GM19397 (cell line): ENCODE data around the gene NCCRP1.

Experiments used
- ATAC-seq: cut with Tn5 transposase; IDR thresholded peaks from one replicate; pipeline ENCODE4 v1.9.1; 2021; ENCODE audit warnings: mild to moderate bottlenecking, moderate library complexity; ENCODE audit not compliant: unreplicated experiment

NCCRP1 gene

GRCh38 chr19:39178296-39179006, 18.3 kb upstream of the NCCRP1 start:
- no peak for ATAC-seq

GRCh38 chr19:39179754-39180153, 17.0 kb upstream of the NCCRP1 start:
- ATAC-seq, result no peak

DNA sequence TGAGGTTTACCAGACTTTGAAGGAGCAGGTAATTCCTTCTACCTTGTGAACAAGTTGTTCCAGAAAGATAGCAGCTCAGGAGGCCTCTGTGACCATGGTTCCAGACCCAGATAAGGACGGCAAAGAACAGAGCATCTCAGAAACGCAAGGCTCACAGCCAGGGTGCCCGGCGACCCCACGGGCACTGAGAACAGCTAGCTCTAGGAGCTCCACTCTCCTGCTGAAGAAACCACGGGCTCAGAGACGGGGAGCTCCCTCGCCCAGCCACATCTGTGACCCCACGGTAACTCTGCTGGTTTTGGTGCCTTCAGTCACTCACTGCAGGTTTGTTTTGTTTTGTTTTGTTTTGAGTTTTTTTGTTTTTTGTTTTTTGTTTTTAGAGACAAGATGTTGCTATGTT, 16.0 kb upstream of the NCCRP1 start:
- no peak for ATAC-seq

DNA sequence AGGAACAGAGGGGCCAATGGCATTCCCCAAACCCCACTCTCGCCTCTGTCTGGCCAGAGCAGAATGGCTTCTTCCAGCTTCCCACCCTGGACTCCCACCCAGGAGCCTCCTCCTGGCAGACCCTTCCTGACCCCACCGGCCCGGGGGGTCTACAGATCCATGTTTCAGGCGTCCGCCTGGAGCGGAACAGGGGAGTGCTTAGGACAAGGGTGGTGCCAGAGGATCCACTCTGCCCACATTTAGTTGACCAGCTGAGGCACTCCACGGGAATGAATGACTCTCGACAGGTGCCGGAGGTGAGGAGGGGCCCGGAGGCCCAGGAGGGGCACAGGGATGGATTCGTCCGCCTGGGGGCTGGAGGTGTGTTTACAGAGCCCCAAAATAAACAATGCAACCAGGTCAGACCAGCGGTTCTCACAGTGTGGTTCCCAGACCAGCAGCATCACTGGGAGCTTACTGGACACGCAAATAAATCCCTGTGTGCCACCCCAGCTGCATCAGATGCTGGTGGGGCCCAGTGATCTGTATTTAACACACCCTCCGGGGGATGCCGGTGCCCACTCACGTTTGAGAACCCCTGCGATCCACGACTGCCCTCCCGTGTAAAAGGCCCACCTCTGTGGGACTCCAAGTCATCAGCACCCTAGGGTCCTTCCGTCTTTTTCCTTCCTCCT, 15.1 kb upstream of the NCCRP1 start:
- no peak for ATAC-seq

GRCh38 chr19:39182174-39182505, 14.6 kb upstream of the NCCRP1 start:
- no peak for ATAC-seq

DNA sequence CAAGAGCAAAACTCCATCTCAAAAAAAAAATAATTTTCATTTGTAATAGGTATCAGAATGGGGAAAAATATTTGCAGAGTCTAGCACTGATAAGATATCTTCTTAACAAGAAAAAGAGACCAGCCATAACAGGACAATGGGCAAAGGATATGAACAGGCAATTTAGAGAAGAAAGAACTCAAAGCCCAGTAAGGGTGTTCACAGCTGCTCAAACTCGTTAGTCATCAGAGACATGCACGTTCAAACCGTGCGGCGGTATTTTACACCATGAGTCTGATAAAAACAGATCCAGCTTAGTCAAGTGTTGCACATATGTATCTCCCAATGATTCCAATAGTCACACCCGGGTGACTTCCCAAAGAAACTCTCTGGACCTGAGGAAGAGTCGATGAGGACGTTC, 13.7 kb upstream of the NCCRP1 start:
- no peak for ATAC-seq

GRCh38 chr19:39186391-39186790, 10.4 kb upstream of the NCCRP1 start:
- no peak for ATAC-seq

GRCh38 chr19:39187552-39187943, 9.2 kb upstream of the NCCRP1 start:
- no peak for ATAC-seq

- no peak for ATAC-seq
These were observed 7.8 kb upstream of the NCCRP1 start for GRCh38 chr19:39188960-39189359.

GRCh38 chr19:39190768-39191167, 6.0 kb upstream of the NCCRP1 start:
- ATAC-seq, result no peak

- no peak for ATAC-seq
These were observed 3.9 kb upstream of the NCCRP1 start for GRCh38 chr19:39192846-39193245.

GRCh38 chr19:39193803-39194202, 3.0 kb upstream of the NCCRP1 start:
- ATAC-seq, result no peak

- ATAC-seq, result no peak
These were observed 1.8 kb upstream of the NCCRP1 start for GRCh38 chr19:39194832-39195542.

GRCh38 chr19:39195755-39196154, 1.0 kb upstream of the NCCRP1 start:
- no peak for ATAC-seq

DNA sequence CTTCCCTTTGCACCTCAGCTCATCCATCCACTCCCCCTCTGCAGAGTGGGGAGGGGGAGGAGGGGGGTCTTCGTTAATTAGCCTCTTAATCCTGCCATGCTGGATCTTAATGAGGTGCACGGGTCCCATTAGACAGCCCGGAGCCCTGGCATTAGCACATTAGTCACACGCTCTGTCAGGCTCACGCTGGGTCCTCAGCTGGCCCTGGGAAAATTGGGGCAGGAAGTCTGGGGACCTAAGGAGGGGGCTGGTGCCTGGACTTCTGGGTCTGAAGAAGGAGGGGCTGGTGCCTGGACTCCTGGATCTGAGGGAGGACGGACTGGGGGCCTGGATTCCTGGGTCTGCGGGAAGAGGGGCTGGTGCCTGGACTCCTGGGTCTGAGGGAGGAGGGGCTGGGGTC, 444 bp upstream of the NCCRP1 start:
- no peak for ATAC-seq

GRCh38 chr19:39197808-39198207, 1.0 kb downstream of the NCCRP1 start:
- ATAC-seq, result no peak

DNA sequence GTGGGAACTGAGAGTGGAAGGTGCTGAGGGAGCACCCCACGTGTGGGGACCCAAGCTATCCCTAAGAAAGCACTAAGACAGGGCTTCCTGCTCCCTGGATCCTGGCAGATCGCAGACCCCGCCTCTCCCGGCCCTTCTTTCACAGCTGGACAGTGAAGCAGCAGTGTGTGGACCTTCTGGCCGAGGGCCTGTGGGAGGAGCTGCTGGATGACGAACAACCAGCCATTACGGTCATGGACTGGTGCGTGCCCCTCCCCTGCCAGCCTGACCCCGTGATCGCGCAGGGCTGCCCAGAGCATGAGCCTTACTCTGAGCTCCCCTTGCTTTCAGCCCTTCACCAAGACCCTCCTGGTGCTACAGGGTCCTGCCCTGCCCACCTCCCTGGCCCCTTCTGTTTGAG, 2.3 kb downstream of the NCCRP1 start:
- no peak for ATAC-seq

GRCh38 chr19:39200066-39200802, 3.5 kb downstream of the NCCRP1 start:
- no peak for ATAC-seq

DNA sequence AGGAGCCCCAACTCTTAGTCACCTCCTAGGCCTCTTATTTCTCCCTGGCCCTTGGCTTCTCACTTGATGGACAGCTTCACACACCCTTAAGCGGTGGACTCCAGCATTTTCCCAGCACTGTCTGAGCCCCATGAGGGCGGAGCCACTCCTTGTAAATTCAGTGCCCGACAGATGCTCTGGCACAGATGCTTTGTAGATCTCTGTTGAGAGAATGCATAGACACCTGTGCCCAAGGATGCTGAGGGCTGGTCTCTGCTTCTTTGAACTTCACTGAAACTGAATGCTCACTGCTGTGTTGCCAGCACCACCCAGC, 4.0 kb downstream of the NCCRP1 start:
- ATAC-seq, result no peak

DNA sequence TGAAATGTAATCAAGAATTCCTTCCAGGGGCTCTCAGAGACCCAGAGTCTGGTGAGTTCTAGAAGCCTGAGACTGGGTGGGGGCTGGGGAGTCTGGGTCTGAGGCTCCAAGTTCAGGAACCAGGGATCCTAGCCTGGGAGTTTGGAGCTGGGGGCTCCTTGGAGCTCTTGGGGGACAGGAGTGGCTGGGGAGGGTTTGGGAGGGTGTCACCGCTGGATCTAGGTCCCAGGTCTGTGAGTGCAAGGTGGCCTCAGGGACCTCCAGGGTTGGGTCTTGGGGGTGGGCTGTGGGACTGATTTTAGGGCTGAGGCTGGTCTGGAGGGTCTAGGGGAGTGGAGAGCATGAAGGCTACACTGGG, 6.2 kb downstream of the NCCRP1 start:
- no peak for ATAC-seq

DNA sequence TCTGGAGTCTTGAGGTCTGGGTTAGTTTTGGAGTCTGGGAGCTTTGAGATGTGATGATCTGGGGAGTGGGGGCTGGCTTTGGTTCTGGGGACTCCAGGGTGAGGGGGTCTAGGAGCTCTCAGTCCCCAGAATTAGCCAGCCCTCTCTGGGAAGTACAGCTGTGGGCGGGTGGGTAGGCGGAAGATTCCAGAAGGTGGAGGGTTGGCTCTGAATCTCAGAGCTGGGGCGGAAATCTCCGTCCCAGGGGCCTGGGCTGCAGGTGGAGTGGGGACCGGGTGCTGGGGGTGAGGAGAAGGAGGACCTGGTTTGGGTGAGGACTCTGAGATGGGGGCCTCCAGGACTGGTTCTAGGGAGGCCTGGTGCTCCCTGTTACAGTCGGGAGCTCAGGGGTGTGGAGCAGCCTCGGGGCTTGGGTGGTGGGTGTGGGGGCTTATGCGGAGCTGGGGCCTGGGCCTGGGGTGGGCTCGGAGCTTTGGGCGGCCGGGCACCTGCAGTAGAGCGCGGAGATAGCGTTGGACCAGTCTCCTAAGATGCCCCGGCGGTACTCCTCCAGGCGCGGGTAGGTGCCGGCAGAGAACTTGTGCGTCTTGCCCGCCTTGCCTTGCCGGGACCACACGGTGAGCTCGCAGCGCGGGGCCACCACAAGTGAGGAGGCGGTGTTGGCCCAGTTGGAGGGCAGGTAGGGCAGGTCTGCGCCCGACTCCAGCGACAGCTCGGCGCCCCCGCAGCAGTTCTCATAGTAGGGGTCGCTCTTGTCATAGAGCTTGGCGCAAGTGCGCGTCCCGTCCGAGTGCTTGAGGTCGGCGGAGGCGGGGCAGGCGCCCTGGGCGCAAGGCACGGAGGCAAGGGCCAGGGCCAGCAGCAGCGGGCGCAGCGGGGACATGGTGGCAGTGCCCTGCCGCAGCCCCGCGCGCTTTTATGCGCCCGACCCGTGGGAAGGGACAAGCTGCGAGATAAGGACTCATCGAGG, 6.9 kb downstream of the NCCRP1 start, which contains the start of gene SYCN:
Gene SYCN, minus strand, starts transcription at position 892 of the 970 bp plus-strand sequence. Its CDS starts 9 bp downstream, at position 883.
- no peak for ATAC-seq
